Neural progenitor cell (in vitro differentiated cells): Measurements from ENCODE around the gene MEST.

Experiments
- EZH2 ChIP-seq: fragments of 200-600 bp; sonication (generic); IDR thresholded peaks from 2 replicates; pipeline ENCODE4 v1.6.1; 2017; ENCODE audit warnings: antibody characterized with exemption, mild to moderate bottlenecking, moderate library complexity
- EZH2phosphoT487 ChIP-seq: fragments of 200-600 bp; sonication (generic); IDR thresholded peaks from 2 replicates; pipeline ENCODE4 v1.6.1; 2017; ENCODE audit warnings: antibody characterized with exemption

- TF ChIP-seq EZH2 (no peak), EZH2phosphoT487 (no peak)
These were observed 13.9 kb downstream of the MEST start for GRCh38 chr7:130505753-130506152.
